Activated T-cell treated with anti-CD3 and anti-CD28 coated beads, Interleukin-2, amount 50 U/mL, for 72 hours (primary cell): ENCODE data around the gene CREB1. TPM values are rescaled to one million over a fixed set of nuclear protein-coding genes. Genes with fewer than 3 reads are reported as not detected.
A peak's percentile ranks its signal among the peaks of the same experiment; 100 is the strongest.
"Not testable (repeated sequence)": the region's sequence is repeated elsewhere in the genome, so short reads cannot be mapped to it uniquely, and the experiment has no call there.

Experiments used
- ATAC-seq, 2 donors: fragments of 150-1000 bp; cut with Tn5 transposase; replicated peaks in 1 of 2; 2 replicates each; pipeline ENCODE4 v1.10.0; 2021; ENCODE audit warnings: moderate library complexity in 2 of 2, mild to moderate bottlenecking in 1 of 2
- DNase-seq, 2 donors: peaks; one replicate each; pipeline ENCODE4 v3.0.0; 2021 to 2022; ENCODE audit warnings: mixed read lengths in 1 of 2
- H3K27ac Mint-ChIP-seq: one replicate; pipeline ENCODE4 v1.8.0; 2022; ENCODE audit warnings: mild to moderate bottlenecking, moderate library complexity, mixed read lengths
- H3K27me3 Mint-ChIP-seq: one replicate; pipeline ENCODE4 v1.8.0; 2022; ENCODE audit warnings: low read depth, mixed read lengths
- H3K36me3 Mint-ChIP-seq, 2 donors: one replicate each; pipeline ENCODE4 v1.8.0; 2022; ENCODE audit warnings: mixed read lengths in 2 of 2, mild to moderate bottlenecking in 1 of 2; ENCODE audit not compliant: insufficient read depth in 2 of 2
- H3K4me1 Mint-ChIP-seq: one replicate; pipeline ENCODE4 v1.8.0; 2022; ENCODE audit warnings: low read depth, mixed read lengths
- H3K4me3 Mint-ChIP-seq, 2 donors: one replicate each; pipeline ENCODE4 v1.8.0; 2022; ENCODE audit warnings: mild to moderate bottlenecking in 2 of 2, mixed read lengths in 2 of 2, moderate library complexity in 2 of 2
- H3K9me3 Mint-ChIP-seq, 2 donors: one replicate each; pipeline ENCODE4 v1.8.0; 2022; ENCODE audit warnings: mixed read lengths in 2 of 2
- total RNA-seq, 2 donors: library from RNA; stranded (reverse); gene quantifications; one replicate each; pipeline ENCODE4 v1.2.3, GENCODE V29; 2022

Gene CREB1
- total RNA-seq, 2 donors from 2014 or later: 125 to 143 TPM

- Mint-ChIP-seq H3K4me1 (peaks cover 3% of the 10 kb centered on the region), H3K4me3 (no peak overlapping the region), H3K27ac (no peak overlapping the region), H3K36me3 (no peaks in the 10 kb centered on the region), H3K27me3 (no peaks in the 10 kb centered on the region), H3K9me3 (no peaks in the 10 kb centered on the region)
- DNase-seq: no peak
- ATAC-seq: no peak
Observed at GRCh38 chr2:207494137-207494536, 35.6 kb upstream of the CREB1 start.

DNA sequence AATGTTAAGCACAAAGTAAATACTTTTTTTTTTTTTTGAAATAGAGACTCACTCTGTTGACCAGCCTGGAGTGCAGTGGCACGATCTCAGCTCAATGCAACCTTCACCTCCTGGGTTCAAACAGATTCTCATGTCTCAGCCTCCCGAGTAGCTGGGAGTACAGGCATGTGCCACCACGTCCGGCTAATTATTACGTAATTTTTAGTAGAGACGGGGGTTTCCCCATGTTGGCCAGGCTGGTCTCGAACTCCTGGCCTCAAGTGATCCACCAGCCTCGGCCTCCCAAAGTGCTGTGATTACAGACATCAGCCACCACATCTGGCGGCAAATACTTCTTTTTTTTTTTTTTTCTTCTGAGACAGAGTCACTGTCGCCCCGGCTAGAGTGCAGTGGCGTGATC is 32.8 kb upstream of the CREB1 start:
- not testable (repeated sequence) for DNase-seq, ATAC-seq, H3K27ac Mint-ChIP-seq, H3K27me3 Mint-ChIP-seq, H3K4me3 Mint-ChIP-seq, H3K9me3 Mint-ChIP-seq, H3K36me3 Mint-ChIP-seq
- peaks cover 21% of the 10 kb centered on the region for H3K4me1 Mint-ChIP-seq

DNA sequence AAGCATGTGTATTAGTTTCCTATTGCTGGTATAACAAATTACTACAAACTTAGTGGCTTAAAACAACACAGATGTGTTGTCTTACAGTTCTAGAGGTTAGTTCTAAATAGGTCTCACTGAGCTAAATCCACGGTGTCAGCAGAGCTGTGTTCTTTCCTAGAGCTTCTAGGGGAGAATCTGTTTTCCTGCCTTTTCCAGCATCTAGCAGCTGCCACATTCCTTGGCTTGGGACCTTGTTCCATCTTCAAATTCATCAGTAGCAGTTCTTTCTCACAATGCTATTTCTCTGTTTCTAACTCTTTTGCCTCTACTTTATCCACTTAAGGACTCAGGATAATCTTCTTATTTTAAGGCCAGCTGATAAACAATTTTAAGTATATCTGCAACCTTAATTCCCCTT is 32.2 kb upstream of the CREB1 start:
- Mint-ChIP-seq H3K36me3 (no peaks in the 10 kb centered on the region), H3K27me3 (no peaks in the 10 kb centered on the region), H3K9me3 (no peaks in the 10 kb centered on the region), H3K4me1 (peaks cover 28% of the 10 kb centered on the region), H3K27ac (no peak overlapping the region), H3K4me3 (no peak overlapping the region)
- ATAC-seq: no peak
- DNase-seq: no peak

DNA sequence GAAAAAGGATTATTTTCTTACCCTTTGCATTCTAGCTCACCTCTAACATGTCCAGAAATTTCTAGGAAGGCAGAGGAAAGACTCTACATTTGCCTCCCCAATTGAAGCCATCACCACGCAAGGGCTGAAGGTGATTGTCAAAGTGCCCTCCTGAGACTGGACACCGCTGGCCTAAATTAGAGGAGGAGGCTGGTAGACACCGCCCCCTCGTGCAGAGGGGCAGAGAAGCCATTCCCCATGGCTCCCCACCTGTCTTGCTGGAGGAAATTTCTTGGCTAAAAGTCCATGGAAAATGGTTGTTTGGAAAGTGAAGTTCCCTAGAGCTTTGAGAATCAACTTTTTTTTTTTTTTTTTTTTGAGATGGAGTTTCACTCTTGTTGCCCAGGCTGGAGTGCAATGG is 31.3 kb upstream of the CREB1 start:
- no peak overlapping the region for H3K4me3 Mint-ChIP-seq
- no peaks in the 10 kb centered on the region for H3K36me3 Mint-ChIP-seq
- peaks cover 36% of the 10 kb centered on the region for H3K4me1 Mint-ChIP-seq
- H3K9me3 Mint-ChIP-seq: no peaks in the 10 kb centered on the region
- ATAC-seq (no peak), DNase-seq (no peak)
- no peak overlapping the region for H3K27ac Mint-ChIP-seq
- H3K27me3 Mint-ChIP-seq: no peaks in the 10 kb centered on the region

DNA sequence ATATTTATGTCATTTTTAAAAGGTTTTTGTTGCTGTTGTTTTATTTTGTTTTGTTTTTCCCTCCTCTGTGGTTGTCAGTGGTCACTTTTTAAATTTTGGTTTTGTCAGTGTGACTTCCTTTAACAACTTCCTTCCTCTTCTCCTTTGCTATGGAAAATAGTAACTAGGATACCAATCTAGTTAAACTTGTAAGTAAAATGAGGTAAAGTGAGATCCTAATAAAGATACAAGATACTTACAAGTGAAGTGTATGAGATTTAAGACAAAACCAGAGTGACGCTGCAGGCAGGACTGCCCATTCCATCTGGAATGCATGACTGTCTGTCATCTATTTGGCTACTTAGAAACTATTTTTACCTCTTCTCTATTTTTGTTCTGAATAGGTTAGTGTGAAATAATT is 30.6 kb upstream of the CREB1 start:
- Mint-ChIP-seq H3K4me1 (peaks cover 43% of the 10 kb centered on the region), H3K4me3 (no peak overlapping the region), H3K27ac (no peak overlapping the region), H3K9me3 (no peaks in the 10 kb centered on the region), H3K27me3 (no peaks in the 10 kb centered on the region), H3K36me3 (no peaks in the 10 kb centered on the region)
- no peak for ATAC-seq
- no peak for DNase-seq

DNA sequence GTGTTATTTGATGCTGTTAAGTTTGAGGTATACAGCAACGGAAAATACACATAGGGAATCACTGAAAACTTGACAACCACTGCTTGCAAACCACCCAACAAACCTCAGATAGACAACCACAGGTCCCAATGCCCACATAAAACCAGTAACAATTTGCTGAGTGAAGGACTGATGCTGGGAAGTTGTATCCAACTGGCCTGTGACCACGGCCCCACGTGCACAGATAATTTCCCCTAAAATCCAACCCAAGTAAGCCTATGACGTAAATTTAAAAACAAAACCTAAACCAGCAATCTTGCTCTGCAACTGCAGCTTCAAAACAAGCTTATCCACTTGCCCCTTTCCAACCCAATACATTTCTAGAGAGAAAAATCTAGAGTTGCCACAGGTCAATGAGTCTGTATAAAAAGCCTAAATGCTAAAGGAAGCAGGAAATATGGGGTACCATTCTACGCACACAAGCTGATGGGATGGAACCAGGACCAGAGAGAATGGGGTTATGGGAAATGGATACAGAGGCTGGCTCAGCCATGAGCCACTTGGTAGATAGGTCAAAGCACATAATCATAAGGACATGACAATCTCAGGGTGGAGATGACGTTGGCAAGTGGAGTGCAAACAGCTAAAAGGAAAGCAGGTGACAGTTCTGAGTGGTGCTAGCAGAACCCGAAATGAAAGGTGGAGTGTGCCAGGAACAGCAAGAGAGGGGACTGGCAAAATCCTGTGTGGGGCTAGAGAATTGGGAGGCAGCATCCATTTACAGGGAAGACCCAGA is 27.8 kb upstream of the CREB1 start:
- ATAC-seq: no peak
- no peaks in the 10 kb centered on the region for H3K9me3 Mint-ChIP-seq
- peaks cover 0 to under 1% of the 10 kb centered on the region in 2 donors for H3K36me3 Mint-ChIP-seq
- DNase-seq: no peak
- H3K4me3 Mint-ChIP-seq: peak overlapping the region in 1 of 2 donors; percentile 14
- H3K27me3 Mint-ChIP-seq: no peaks in the 10 kb centered on the region
- peaks cover 72% of the 10 kb centered on the region for H3K4me1 Mint-ChIP-seq
- no peak overlapping the region for H3K27ac Mint-ChIP-seq

DNA sequence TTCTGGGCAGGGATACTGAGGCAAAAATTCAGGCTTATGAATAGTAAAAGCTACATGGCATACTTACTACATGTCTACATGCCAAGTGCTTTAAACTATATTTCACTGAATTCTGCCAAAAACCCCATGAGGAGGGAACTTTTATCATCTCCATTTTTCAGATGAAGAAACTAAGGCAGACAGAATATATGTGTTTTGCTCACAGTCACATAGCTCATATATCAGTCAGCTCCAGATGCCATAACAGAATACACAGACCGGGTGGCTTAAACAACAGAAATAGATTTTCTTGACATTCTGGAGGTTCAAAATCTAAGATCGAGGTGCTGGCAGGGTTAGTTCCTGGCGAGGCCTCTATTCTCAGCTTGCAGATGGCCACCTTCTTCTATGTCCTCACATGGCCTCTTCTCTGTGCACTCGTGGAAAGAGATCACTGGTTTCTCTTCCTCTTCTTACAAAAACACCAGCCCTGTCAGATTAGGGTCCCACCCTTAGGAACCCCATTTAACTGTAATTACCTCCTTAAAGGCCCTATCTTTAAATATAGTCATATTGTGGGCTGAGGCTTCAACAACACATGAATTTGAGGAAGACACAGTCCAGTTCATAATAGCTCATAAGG is 27.1 kb upstream of the CREB1 start:
- DNase-seq (no peak), ATAC-seq (no peak)
- H3K9me3 Mint-ChIP-seq: no peaks in the 10 kb centered on the region
- no peak overlapping the region for H3K27ac Mint-ChIP-seq
- H3K36me3 Mint-ChIP-seq: peaks cover 0 to 1% of the 10 kb centered on the region in 2 donors
- peaks cover 74% of the 10 kb centered on the region for H3K4me1 Mint-ChIP-seq
- no peak overlapping the region for H3K4me3 Mint-ChIP-seq
- no peaks in the 10 kb centered on the region for H3K27me3 Mint-ChIP-seq

- peak in 1 of 2 donors; percentile 32 for ATAC-seq
- Mint-ChIP-seq H3K4me3 (no peak overlapping the region), H3K36me3 (peaks cover 0 to 1% of the 10 kb centered on the region in 2 donors)
Observed at GRCh38 chr2:207503234-207503633, 26.5 kb upstream of the CREB1 start.

GRCh38 chr2:207504513-207505170 is 25.1 kb upstream of the CREB1 start:
- no peaks in the 10 kb centered on the region for H3K27me3 Mint-ChIP-seq
- peaks cover 70% of the 10 kb centered on the region for H3K4me1 Mint-ChIP-seq
- H3K9me3 Mint-ChIP-seq: no peaks in the 10 kb centered on the region
- peaks cover 0 to 5% of the 10 kb centered on the region in 2 donors for H3K36me3 Mint-ChIP-seq
- H3K27ac Mint-ChIP-seq: peak overlapping the region; percentile 0
- ATAC-seq: no peak
- peak overlapping the region; percentile 83 to 85 for H3K4me3 Mint-ChIP-seq
- DNase-seq: no peak

More at GRCh38 chr2:207503234-207503633, 26.5 kb upstream of the CREB1 start:
- Mint-ChIP-seq H3K9me3 (no peaks in the 10 kb centered on the region), H3K27me3 (no peaks in the 10 kb centered on the region), H3K4me1 (peaks cover 74% of the 10 kb centered on the region), H3K27ac (no peak overlapping the region)
- peak in 1 of 2 donors; percentile 32 for DNase-seq

DNA sequence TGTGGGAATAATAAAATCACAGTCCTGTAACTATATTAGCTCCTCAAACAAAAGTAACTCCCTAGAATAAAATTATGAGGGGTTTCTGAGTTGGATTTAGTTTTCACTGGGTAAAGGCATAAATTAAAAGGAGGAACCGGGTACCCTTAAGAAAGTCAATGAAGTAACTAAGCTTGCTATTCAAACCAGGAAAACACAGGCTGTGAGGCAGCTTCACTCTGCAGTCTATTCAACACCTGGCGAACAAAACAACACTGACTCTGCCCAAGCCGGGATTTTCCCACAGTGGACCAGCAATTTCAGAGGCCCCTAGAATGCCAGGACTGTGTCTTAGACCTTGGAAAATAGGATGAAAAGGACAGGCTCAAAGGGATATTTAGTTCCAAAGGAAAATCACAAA is 24.6 kb upstream of the CREB1 start:
- Mint-ChIP-seq H3K4me1 (peaks cover 67% of the 10 kb centered on the region), H3K4me3 (peak overlapping the region; percentile 83 to 85), H3K27ac (peak overlapping the region; percentile 0), H3K27me3 (no peaks in the 10 kb centered on the region), H3K9me3 (no peaks in the 10 kb centered on the region), H3K36me3 (peaks cover 0 to 5% of the 10 kb centered on the region in 2 donors)
- no peak for ATAC-seq
- no peak for DNase-seq

- peak; percentile 21 to 30 for ATAC-seq
- Mint-ChIP-seq H3K27me3 (no peaks in the 10 kb centered on the region), H3K27ac (peak overlapping the region; percentile 23), H3K9me3 (no peaks in the 10 kb centered on the region), H3K4me1 (peaks cover 61% of the 10 kb centered on the region), H3K4me3 (peak overlapping the region; percentile 83 to 85), H3K36me3 (peaks cover 0 to 5% of the 10 kb centered on the region in 2 donors)
- DNase-seq: peak; percentile 20 to 51
Observed at GRCh38 chr2:207505728-207506127, 24.0 kb upstream of the CREB1 start.

DNA sequence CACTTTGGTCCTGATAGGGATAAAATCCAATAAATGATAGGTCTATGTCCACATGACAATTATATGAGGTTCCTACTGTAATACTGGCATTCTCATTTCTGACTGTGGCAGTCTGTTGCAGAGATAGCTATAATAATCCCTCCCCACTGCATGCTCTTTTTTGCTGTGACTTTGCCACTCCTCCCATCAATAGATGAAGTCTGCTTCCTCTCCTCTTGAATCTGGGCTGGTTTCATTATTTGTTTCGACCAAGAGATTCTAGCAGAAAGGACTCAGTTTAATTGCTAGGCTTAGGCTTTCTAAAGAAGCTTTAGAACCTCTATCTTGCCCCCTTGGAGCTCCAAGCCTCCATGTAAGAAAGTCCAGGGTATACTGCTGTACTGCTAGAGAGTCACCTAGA is 23.3 kb upstream of the CREB1 start:
- Mint-ChIP-seq H3K4me3 (peak overlapping the region; percentile 83 to 85), H3K9me3 (no peaks in the 10 kb centered on the region), H3K4me1 (peaks cover 58% of the 10 kb centered on the region), H3K27me3 (no peaks in the 10 kb centered on the region), H3K27ac (peak overlapping the region; percentile 34), H3K36me3 (peaks cover 0 to 5% of the 10 kb centered on the region in 2 donors)
- DNase-seq (no peak), ATAC-seq (no peak)

GRCh38 chr2:207510148-207510547 is 19.6 kb upstream of the CREB1 start:
- no peak overlapping the region for H3K27ac Mint-ChIP-seq
- ATAC-seq (no peak), DNase-seq (no peak)
- peaks cover 55% of the 10 kb centered on the region for H3K4me1 Mint-ChIP-seq
- H3K4me3 Mint-ChIP-seq: no peak overlapping the region
- H3K27me3 Mint-ChIP-seq: no peaks in the 10 kb centered on the region
- no peaks in the 10 kb centered on the region for H3K9me3 Mint-ChIP-seq
- peaks cover 0 to 5% of the 10 kb centered on the region in 2 donors for H3K36me3 Mint-ChIP-seq
